ENCODE data around the gene ATAD2B. TPM values are rescaled to one million over a fixed set of nuclear protein-coding genes. Genes with fewer than 3 reads are reported as not detected.

The ATAD2B gene
- total RNA-seq, 1 donor from 2014 or later: 24.3 TPM

- ATAC-seq (peak; percentile 34 to 74), DNase-seq (no peak)
- Histone ChIP-seq H3K27ac (peak overlapping the region; percentile 10), H3K27me3 (ENCODE audit: low read depth) (no peaks in the 10 kb centered on the region), H3K4me3 (no peak overlapping the region), H3K9me3 (no peaks in the 10 kb centered on the region), H3K36me3 (peaks cover 9% of the 10 kb centered on the region), H3K4me1 (peaks cover 3% of the 10 kb centered on the region)
- intact Hi-C loops (cut with DNase I): no loop called here
- no peak for TF ChIP-seq CTCF (IDR thresholded peaks at IDR 0.05)
Measured at GRCh38 chr2:23803264-23803964, 123.5 kb downstream of the ATAD2B start.

- Histone ChIP-seq H3K4me3 (no peak overlapping the region), H3K27ac (no peak overlapping the region), H3K36me3 (peaks cover 17% of the 10 kb centered on the region), H3K9me3 (no peaks in the 10 kb centered on the region), H3K4me1 (peaks cover 3% of the 10 kb centered on the region), H3K27me3 (ENCODE audit: low read depth) (no peaks in the 10 kb centered on the region)
- DNase-seq (no peak), ATAC-seq (peak in 1 of 2 donors; percentile 33)
- intact Hi-C loops (cut with DNase I): no loop called here
- TF ChIP-seq CTCF (IDR thresholded peaks at IDR 0.05): no peak
Measured at GRCh38 chr2:23801396-23801795, 125.5 kb downstream of the ATAD2B start.

GRCh38 chr2:23794234-23794633, 132.7 kb downstream of the ATAD2B start:
- no peak for TF ChIP-seq CTCF (IDR thresholded peaks at IDR 0.05)
- intact Hi-C loops (cut with DNase I): no loop called here
- Histone ChIP-seq H3K36me3 (peaks cover 20% of the 10 kb centered on the region), H3K27ac (no peak overlapping the region), H3K4me3 (no peak overlapping the region), H3K27me3 (ENCODE audit: low read depth) (no peaks in the 10 kb centered on the region), H3K9me3 (no peaks in the 10 kb centered on the region), H3K4me1 (no peaks in the 10 kb centered on the region)
- ATAC-seq (no peak), DNase-seq (no peak)

- ATAC-seq (no peak), DNase-seq (no peak)
- H3K4me3 ChIP-seq: no peak overlapping the region
- TF ChIP-seq CTCF (IDR thresholded peaks at IDR 0.05): no peak
- no peaks in the 10 kb centered on the region for H3K4me1 ChIP-seq
- H3K36me3 ChIP-seq: peaks cover 20% of the 10 kb centered on the region
- intact Hi-C loops (cut with DNase I): no loop called here
- no peak overlapping the region for H3K27ac ChIP-seq
- no peaks in the 10 kb centered on the region for H3K9me3 ChIP-seq
- H3K27me3 ChIP-seq (ENCODE audit: low read depth): no peaks in the 10 kb centered on the region
Measured at GRCh38 chr2:23793476-23793875, 133.4 kb downstream of the ATAD2B start.

GRCh38 chr2:23791030-23791429, 135.9 kb downstream of the ATAD2B start:
- no peak for TF ChIP-seq CTCF (IDR thresholded peaks at IDR 0.05)
- no peak overlapping the region for H3K27ac ChIP-seq
- no peak for DNase-seq
- H3K36me3 ChIP-seq: peaks cover 6% of the 10 kb centered on the region
- intact Hi-C loops (cut with DNase I): no loop called here
- no peaks in the 10 kb centered on the region for H3K4me1 ChIP-seq
- no peak overlapping the region for H3K4me3 ChIP-seq
- no peak for ATAC-seq
- no peaks in the 10 kb centered on the region for H3K9me3 ChIP-seq
- H3K27me3 ChIP-seq (ENCODE audit: low read depth): no peaks in the 10 kb centered on the region
